K562 (cell line): Measurements from ENCODE around the gene WASF1.

Experiments
- JUN ChIP-seq, 2 experiments: sonication (generic) in 1 of 2; formaldehyde crosslinking in 1 of 2; IDR thresholded peaks; 2 replicates each; pipeline versions ENCODE4 v1.6.1 to v1.8.0; 2012 to 2022; ENCODE audit warnings: borderline replicate concordance in 2 of 2, mild to moderate bottlenecking in 2 of 2, improper control_type of control experiment in 1 of 2, low read depth in 1 of 2, low read length in 1 of 2, missing genetic modification reagents in 1 of 2
- RAD21 ChIP-seq, 2 experiments: fragments of 250-450 bp in 1 of 2; fragments of 450-650 bp in 1 of 2; sonication (Bioruptor Pico) in 1 of 2; formaldehyde crosslinking in 1 of 2; IDR thresholded peaks in 1 of 2; conservative IDR thresholded peaks in 1 of 2; 2 replicates each; pipeline versions ENCODE4 v1.4.0 to v1.8.0; 2020 to 2022; ENCODE audit warnings: mild to moderate bottlenecking in 2 of 2, moderate library complexity in 1 of 2
- SMC3 ChIP-seq: conservative IDR thresholded peaks from 2 replicates; pipeline ENCODE4 v1.6.1; 2011; ENCODE audit warnings: low read depth, low read length, improper control_type of control experiment; ENCODE audit not compliant: insufficient read depth
- TBP ChIP-seq: optimal IDR thresholded peaks from 2 replicates; pipeline ENCODE3; 2011; ENCODE audit warnings: low read depth, low read length, improper control_type of control experiment
- UBTF ChIP-seq, 2 experiments: IDR thresholded peaks; 2 replicates each; pipeline ENCODE4 v1.6.1; 2012; ENCODE audit warnings: improper control_type of control experiment in 2 of 2, low read depth in 2 of 2, low read length in 2 of 2, borderline replicate concordance in 1 of 2
- ZNF134 ChIP-seq: fragments of 250-450 bp; sonication (Bioruptor Pico); conservative IDR thresholded peaks from 2 replicates; pipeline ENCODE4 v1.4.0; 2020
- ZNF318 ChIP-seq, 2 experiments: fragments of 450-650 bp; IDR thresholded peaks; 2 replicates each; pipeline ENCODE4 v1.6.1; 2016; ENCODE audit warnings: mild to moderate bottlenecking in 2 of 2, borderline replicate concordance in 1 of 2, low read depth in 1 of 2, moderate library complexity in 1 of 2
- TF ChIP-seq, protein P1 (sequence below): fragments of 450-650 bp; formaldehyde crosslinking; IDR thresholded peaks from 2 replicates; pipeline ENCODE4 v1.4.0; 2022; ENCODE audit warnings: missing genetic modification characterization
- TF ChIP-seq, protein P2 (sequence below): fragments of 450-650 bp; formaldehyde crosslinking; IDR thresholded peaks from 2 replicates; pipeline ENCODE4 v1.4.0; 2020; ENCODE audit warnings: mild to moderate bottlenecking, mixed read lengths

GRCh38 chr6:110095935-110096334 lies 83.5 kb downstream of the WASF1 start:
- TF ChIP-seq TBP (no peak), JUN (IDR thresholded peaks at IDR 0.05; ENCODE audit: borderline replicate concordance, low read depth, low read length) (no peak), JUN (CRISPR knock-in tag; IDR thresholded peaks at IDR 0.05; ENCODE audit: borderline replicate concordance) (no peak), ZNF134 (CRISPR knock-in tag) (no peak), RAD21 (CRISPR knock-in tag; conservative IDR thresholded peaks at IDR 0.05 in 1 of 2, IDR thresholded peaks at IDR 0.05 in 1 of 2) (no peak), SMC3 (no peak), ZNF318 (IDR thresholded peaks at IDR 0.05; ENCODE audit: borderline replicate concordance in 1 of 2, low read depth in 1 of 2) (no peak), UBTF (IDR thresholded peaks at IDR 0.05; ENCODE audit: borderline replicate concordance in 1 of 2, low read depth in 2 of 2, low read length in 2 of 2) (no peak)
- TF ChIP-seq, protein P1, sequence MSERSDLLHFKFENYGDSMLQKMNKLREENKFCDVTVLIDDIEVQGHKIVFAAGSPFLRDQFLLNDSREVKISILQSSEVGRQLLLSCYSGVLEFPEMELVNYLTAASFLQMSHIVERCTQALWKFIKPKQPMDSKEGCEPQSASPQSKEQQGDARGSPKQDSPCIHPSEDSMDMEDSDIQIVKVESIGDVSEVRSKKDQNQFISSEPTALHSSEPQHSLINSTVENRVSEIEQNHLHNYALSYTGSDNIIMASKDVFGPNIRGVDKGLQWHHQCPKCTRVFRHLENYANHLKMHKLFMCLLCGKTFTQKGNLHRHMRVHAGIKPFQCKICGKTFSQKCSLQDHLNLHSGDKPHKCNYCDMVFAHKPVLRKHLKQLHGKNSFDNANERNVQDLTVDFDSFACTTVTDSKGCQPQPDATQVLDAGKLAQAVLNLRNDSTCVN (CRISPR knock-in tag): no peak
- TF ChIP-seq, protein P2, sequence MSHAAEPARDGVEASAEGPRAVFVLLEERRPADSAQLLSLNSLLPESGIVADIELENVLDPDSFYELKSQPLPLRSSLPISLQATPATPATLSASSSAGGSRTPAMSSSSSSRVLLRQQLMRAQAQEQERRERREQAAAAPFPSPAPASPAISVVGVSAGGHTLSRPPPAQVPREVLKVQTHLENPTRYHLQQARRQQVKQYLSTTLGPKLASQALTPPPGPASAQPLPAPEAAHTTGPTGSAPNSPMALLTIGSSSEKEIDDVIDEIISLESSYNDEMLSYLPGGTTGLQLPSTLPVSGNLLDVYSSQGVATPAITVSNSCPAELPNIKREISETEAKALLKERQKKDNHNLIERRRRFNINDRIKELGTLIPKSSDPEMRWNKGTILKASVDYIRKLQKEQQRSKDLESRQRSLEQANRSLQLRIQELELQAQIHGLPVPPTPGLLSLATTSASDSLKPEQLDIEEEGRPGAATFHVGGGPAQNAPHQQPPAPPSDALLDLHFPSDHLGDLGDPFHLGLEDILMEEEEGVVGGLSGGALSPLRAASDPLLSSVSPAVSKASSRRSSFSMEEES (CRISPR knock-in tag): no peak
